Activated naive CD4-positive, alpha-beta T cell treated with anti-CD3 and anti-CD28 coated beads for 36 hours (primary cell): ENCODE measurements around the gene TRPM2. TPM values are rescaled to one million over a fixed set of nuclear protein-coding genes. Genes with fewer than 3 reads are reported as not detected.

ENCODE experiments used
- CTCF ChIA-PET: fragments of 350-600 bp; sonication (Branson Sonifier 250); formaldehyde crosslinking; loops from one replicate; lab custom pipeline; 2021; ENCODE audit warnings: antibody characterized with exemption; lab: Charles Lee
- DNase-seq: peaks from one replicate; pipeline ENCODE4 v3.0.0-alpha.2; 2020
- H3K27ac Mint-ChIP-seq: one replicate; pipeline ENCODE4 v1.8.0; 2021; ENCODE audit warnings: mild to moderate bottlenecking, mixed read lengths
- H3K27me3 Mint-ChIP-seq: one replicate; pipeline ENCODE4 v1.8.0; 2021; ENCODE audit warnings: low read depth, mixed read lengths
- H3K36me3 Mint-ChIP-seq: one replicate; pipeline ENCODE4 v1.8.0; 2021; ENCODE audit warnings: low read depth, mixed read lengths
- H3K4me1 Mint-ChIP-seq: one replicate; pipeline ENCODE4 v1.8.0; 2021; ENCODE audit warnings: low read depth, mixed read lengths
- H3K4me3 Mint-ChIP-seq: one replicate; pipeline ENCODE4 v1.8.0; 2021; ENCODE audit warnings: mild to moderate bottlenecking, moderate library complexity, mixed read lengths
- H3K9me3 Mint-ChIP-seq: one replicate; pipeline ENCODE4 v1.8.0; 2021; ENCODE audit warnings: mixed read lengths
- intact Hi-C: fragments of 100-400 bp; cut with micrococcal nuclease; formaldehyde crosslinking; loops from one replicate; pipeline ENCODE4 v1.15.1; 2023
- total RNA-seq, 2 experiments: library from RNA; stranded (reverse); gene quantifications; one replicate each; pipeline ENCODE4 v1.2.3, GENCODE V29; 2021

Gene TRPM2
- total RNA-seq, 2 experiments from 2014 or later, result 2.5 to 3.5 TPM

GRCh38 chr21:44423941-44424607, 70.7 kb downstream of the TRPM2 start:
- H3K9me3 Mint-ChIP-seq, result peaks cover 2% of the 10 kb centered on the region
- H3K4me3 Mint-ChIP-seq, result no peak overlapping the region
- intact Hi-C loops, result no loop called here
- no peak for DNase-seq
- CTCF ChIA-PET, result no interaction called here
- no peaks in the 10 kb centered on the region for H3K36me3 Mint-ChIP-seq
- H3K27me3 Mint-ChIP-seq, result no peaks in the 10 kb centered on the region
- H3K4me1 Mint-ChIP-seq, result no peaks in the 10 kb centered on the region
- H3K27ac Mint-ChIP-seq, result no peak overlapping the region

GRCh38 chr21:44424608-44425306, 71.3 kb downstream of the TRPM2 start:
- Mint-ChIP-seq H3K4me3 (no peak overlapping the region), H3K4me1 (no peaks in the 10 kb centered on the region), H3K27ac (no peak overlapping the region), H3K36me3 (no peaks in the 10 kb centered on the region), H3K9me3 (peaks cover 4% of the 10 kb centered on the region), H3K27me3 (no peaks in the 10 kb centered on the region)
- no peak for DNase-seq
- intact Hi-C loops, result no loop called here
- CTCF ChIA-PET, result interaction anchor here (0.7 kb wide), 1 partner anchor 12 kb away, joined by 3 read pairs; no protein-coding TSS in a partner anchor

GRCh38 chr21:44425307-44425894, 72.0 kb downstream of the TRPM2 start:
- Mint-ChIP-seq H3K27ac (no peak overlapping the region), H3K36me3 (no peaks in the 10 kb centered on the region), H3K4me3 (no peak overlapping the region), H3K9me3 (peaks cover 7% of the 10 kb centered on the region), H3K27me3 (no peaks in the 10 kb centered on the region), H3K4me1 (no peaks in the 10 kb centered on the region)
- intact Hi-C loops, result no loop called here
- no peak for DNase-seq
- CTCF ChIA-PET, result interaction anchor here (0.7 kb wide), 1 partner anchor 11 kb away, joined by 3 read pairs; no protein-coding TSS in a partner anchor

GRCh38 chr21:44425895-44426662, 72.7 kb downstream of the TRPM2 start:
- Mint-ChIP-seq H3K27ac (no peak overlapping the region), H3K9me3 (peaks cover 10% of the 10 kb centered on the region), H3K36me3 (peaks cover 2% of the 10 kb centered on the region), H3K27me3 (no peaks in the 10 kb centered on the region), H3K4me1 (no peaks in the 10 kb centered on the region), H3K4me3 (no peak overlapping the region)
- intact Hi-C loops, result no loop called here
- CTCF ChIA-PET, result interaction anchor here (0.7 kb wide), 1 partner anchor 711 kb away, joined by 3 read pairs; no protein-coding TSS in a partner anchor
- no peak for DNase-seq

GRCh38 chr21:44426663-44427191, 73.3 kb downstream of the TRPM2 start:
- peaks cover 2% of the 10 kb centered on the region for H3K36me3 Mint-ChIP-seq
- intact Hi-C loops, result no loop called here

GRCh38 chr21:44427241-44428120, 74.1 kb downstream of the TRPM2 start:
- no peak overlapping the region for H3K27ac Mint-ChIP-seq
- intact Hi-C loops, result no loop called here
- CTCF ChIA-PET, result no interaction called here
- H3K27me3 Mint-ChIP-seq, result no peaks in the 10 kb centered on the region
- no peak for DNase-seq
- H3K36me3 Mint-ChIP-seq, result peaks cover 2% of the 10 kb centered on the region
- H3K4me1 Mint-ChIP-seq, result no peaks in the 10 kb centered on the region
- peaks cover 13% of the 10 kb centered on the region for H3K9me3 Mint-ChIP-seq
- no peak overlapping the region for H3K4me3 Mint-ChIP-seq

More at GRCh38 chr21:44426663-44427191, 73.3 kb downstream of the TRPM2 start:
- DNase-seq, result no peak
- no peak overlapping the region for H3K4me3 Mint-ChIP-seq
- H3K27me3 Mint-ChIP-seq, result no peaks in the 10 kb centered on the region
- peaks cover 12% of the 10 kb centered on the region for H3K9me3 Mint-ChIP-seq
- no peaks in the 10 kb centered on the region for H3K4me1 Mint-ChIP-seq
- CTCF ChIA-PET, result interaction anchor here (0.7 kb wide), 1 partner anchor 711 kb away, joined by 3 read pairs; no protein-coding TSS in a partner anchor
- H3K27ac Mint-ChIP-seq, result no peak overlapping the region

GRCh38 chr21:44428281-44428960, 75.0 kb downstream of the TRPM2 start:
- DNase-seq, result peak; percentile 60
- Mint-ChIP-seq H3K4me3 (no peak overlapping the region), H3K27me3 (no peaks in the 10 kb centered on the region), H3K4me1 (no peaks in the 10 kb centered on the region), H3K27ac (no peak overlapping the region), H3K9me3 (peaks cover 13% of the 10 kb centered on the region), H3K36me3 (peaks cover 2% of the 10 kb centered on the region)
- CTCF ChIA-PET, result no interaction called here
- intact Hi-C loops, result no loop called here

- Mint-ChIP-seq H3K4me1 (no peaks in the 10 kb centered on the region), H3K4me3 (no peak overlapping the region), H3K27me3 (no peaks in the 10 kb centered on the region), H3K27ac (no peak overlapping the region), H3K36me3 (peaks cover 2% of the 10 kb centered on the region), H3K9me3 (peaks cover 13% of the 10 kb centered on the region)
- intact Hi-C loops, result no loop called here
- CTCF ChIA-PET, result interaction anchor here (1.4 kb wide), 1 partner anchor 60 kb away, joined by 6 read pairs; no protein-coding TSS in a partner anchor
- DNase-seq, result no peak
Observed at GRCh38 chr21:44429894-44430293, 76.5 kb downstream of the TRPM2 start.

- H3K27me3 Mint-ChIP-seq, result no peaks in the 10 kb centered on the region
- H3K27ac Mint-ChIP-seq, result no peak overlapping the region
- intact Hi-C loops, result no loop called here
- CTCF ChIA-PET, result interaction anchor here (0.6 kb wide), 1 partner anchor 705 kb away, joined by 3 read pairs; no protein-coding TSS in a partner anchor
- no peaks in the 10 kb centered on the region for H3K4me1 Mint-ChIP-seq
- peaks cover 13% of the 10 kb centered on the region for H3K9me3 Mint-ChIP-seq
- no peak for DNase-seq
- no peak overlapping the region for H3K4me3 Mint-ChIP-seq
- peaks cover 2% of the 10 kb centered on the region for H3K36me3 Mint-ChIP-seq
Observed at GRCh38 chr21:44431300-44431699, 77.9 kb downstream of the TRPM2 start.

GRCh38 chr21:44432841-44433790, 79.7 kb downstream of the TRPM2 start:
- no peak overlapping the region for H3K4me3 Mint-ChIP-seq
- intact Hi-C loops, result no loop called here
- peaks cover 2% of the 10 kb centered on the region for H3K36me3 Mint-ChIP-seq
- H3K9me3 Mint-ChIP-seq, result peaks cover 13% of the 10 kb centered on the region
- no peak for DNase-seq
- CTCF ChIA-PET, result no interaction called here
- no peaks in the 10 kb centered on the region for H3K27me3 Mint-ChIP-seq
- H3K4me1 Mint-ChIP-seq, result no peaks in the 10 kb centered on the region
- H3K27ac Mint-ChIP-seq, result no peak overlapping the region
